ENCODE measurements around the gene TMCC2.

TMCC2 gene

GRCh38 chr1:205309741-205310140 lies 82.0 kb downstream of the TMCC2 start:
- no peaks in the 10 kb centered on the region for H3K27me3 Mint-ChIP-seq (ENCODE audit: low read depth)
- H3K36me3 Mint-ChIP-seq (ENCODE audit: low read depth), result peaks cover 58% of the 10 kb centered on the region
- peaks cover 25% of the 10 kb centered on the region for H3K4me1 Mint-ChIP-seq (ENCODE audit: low read depth)
- no peak overlapping the region for H3K27ac Mint-ChIP-seq
- no peaks in the 10 kb centered on the region for H3K9me3 Mint-ChIP-seq
- no peak for DNase-seq (ENCODE audit: low spot score)
- H3K4me3 Mint-ChIP-seq, result no peak overlapping the region

DNA sequence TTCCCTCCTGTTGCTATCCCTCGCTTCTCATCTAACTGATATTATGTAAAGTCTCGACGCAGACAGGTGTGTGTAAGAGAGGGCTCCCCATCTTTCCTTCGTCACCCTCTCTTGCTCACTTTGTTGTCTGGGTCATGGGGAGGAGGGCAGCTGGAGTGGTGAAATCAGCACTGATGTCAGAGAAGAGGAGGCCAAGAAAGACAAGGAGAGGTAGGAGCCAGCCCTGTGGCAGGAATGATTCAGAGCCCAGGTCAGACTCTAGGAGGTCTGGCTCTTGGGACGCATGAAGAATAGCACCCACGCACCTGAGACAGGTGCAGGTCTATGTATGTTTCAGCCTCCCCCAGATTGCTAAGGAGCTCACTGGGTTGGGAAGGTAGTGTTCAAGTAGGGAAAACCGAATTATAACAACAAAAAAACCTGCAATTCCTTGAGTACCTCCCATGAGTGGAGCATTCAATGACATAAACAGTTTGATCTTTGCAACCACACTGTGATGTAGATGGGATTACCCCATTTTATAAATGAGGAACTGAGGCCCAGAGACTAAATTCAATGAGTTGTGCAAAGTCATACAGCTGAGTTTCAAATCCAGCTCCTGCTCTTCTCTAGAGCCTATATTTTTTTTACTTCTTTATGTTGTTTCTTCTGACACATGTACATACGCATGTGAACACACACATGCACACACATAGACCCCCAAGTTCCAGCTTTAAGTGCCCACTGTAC lies 83.4 kb downstream of the TMCC2 start:
- no peak for DNase-seq (ENCODE audit: low spot score)
- peaks cover 46% of the 10 kb centered on the region for H3K36me3 Mint-ChIP-seq (ENCODE audit: low read depth)
- H3K27ac Mint-ChIP-seq, result no peak overlapping the region
- H3K4me3 Mint-ChIP-seq, result no peak overlapping the region
- no peaks in the 10 kb centered on the region for H3K27me3 Mint-ChIP-seq (ENCODE audit: low read depth)
- H3K9me3 Mint-ChIP-seq, result no peaks in the 10 kb centered on the region
- H3K4me1 Mint-ChIP-seq (ENCODE audit: low read depth), result peaks cover 25% of the 10 kb centered on the region

DNA sequence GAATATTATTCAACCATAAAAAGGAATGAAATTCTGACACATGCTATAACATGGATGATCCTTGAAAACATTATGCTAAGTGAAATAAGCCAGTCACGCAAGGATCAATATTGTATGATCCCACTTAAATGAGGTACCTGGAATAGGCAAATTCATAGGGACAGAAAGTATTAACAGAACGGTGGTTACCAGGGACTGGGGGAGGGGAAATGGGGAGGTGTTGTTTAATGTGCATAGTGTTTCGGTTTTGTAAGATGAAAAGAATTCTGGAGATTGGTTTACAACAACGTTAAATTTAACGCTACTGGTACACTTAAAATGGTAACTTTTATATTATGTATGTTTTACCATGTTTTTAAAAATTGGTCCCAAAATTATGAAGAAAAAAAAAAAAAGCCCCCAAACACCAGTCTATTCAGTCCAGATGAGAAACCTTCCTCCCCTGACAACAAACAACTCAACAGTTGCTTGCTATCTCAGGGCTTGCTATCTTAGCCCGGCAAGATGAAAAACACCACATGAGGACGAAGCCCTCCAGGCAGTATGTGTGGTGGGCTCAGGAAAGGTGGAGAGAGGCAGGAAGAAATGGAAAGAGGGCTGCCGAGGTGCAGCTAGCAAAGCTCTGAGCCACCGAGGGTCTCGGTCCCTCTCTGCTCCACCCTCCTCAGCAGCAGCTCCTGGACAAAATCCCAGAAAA lies 85.3 kb downstream of the TMCC2 start:
- Mint-ChIP-seq H3K27me3 (ENCODE audit: low read depth) (peaks cover 5% of the 10 kb centered on the region), H3K27ac (peak overlapping the region; percentile 75), H3K36me3 (ENCODE audit: low read depth) (peaks cover 28% of the 10 kb centered on the region), H3K4me3 (peak overlapping the region; percentile 84), H3K9me3 (no peaks in the 10 kb centered on the region), H3K4me1 (ENCODE audit: low read depth) (peaks cover 39% of the 10 kb centered on the region)
- no peak for DNase-seq (ENCODE audit: low spot score)

GRCh38 chr1:205313563-205314308 lies 86.0 kb downstream of the TMCC2 start:
- H3K4me3 Mint-ChIP-seq, result peak overlapping the region; percentile 84
- H3K27me3 Mint-ChIP-seq (ENCODE audit: low read depth), result peaks cover 12% of the 10 kb centered on the region
- H3K9me3 Mint-ChIP-seq, result no peaks in the 10 kb centered on the region
- H3K27ac Mint-ChIP-seq, result peak overlapping the region; percentile 75
- no peak for DNase-seq (ENCODE audit: low spot score)
- H3K36me3 Mint-ChIP-seq (ENCODE audit: low read depth), result peaks cover 25% of the 10 kb centered on the region
- peaks cover 46% of the 10 kb centered on the region for H3K4me1 Mint-ChIP-seq (ENCODE audit: low read depth)

GRCh38 chr1:205315008-205315618 lies 87.4 kb downstream of the TMCC2 start:
- Mint-ChIP-seq H3K27ac (no peak overlapping the region), H3K4me1 (ENCODE audit: low read depth) (peaks cover 58% of the 10 kb centered on the region), H3K9me3 (no peaks in the 10 kb centered on the region), H3K36me3 (ENCODE audit: low read depth) (peaks cover 17% of the 10 kb centered on the region), H3K27me3 (ENCODE audit: low read depth) (peaks cover 20% of the 10 kb centered on the region), H3K4me3 (no peak overlapping the region)
- no peak for DNase-seq (ENCODE audit: low spot score)

- no peak for DNase-seq (ENCODE audit: low spot score)
- peak overlapping the region; percentile 10 for H3K4me3 Mint-ChIP-seq
Measured at GRCh38 chr1:205316161-205316566, 88.4 kb downstream of the TMCC2 start.

GRCh38 chr1:205317311-205317917 lies 89.7 kb downstream of the TMCC2 start:
- peaks cover 68% of the 10 kb centered on the region for H3K4me1 Mint-ChIP-seq (ENCODE audit: low read depth)
- H3K27me3 Mint-ChIP-seq (ENCODE audit: low read depth), result peaks cover 32% of the 10 kb centered on the region
- no peak overlapping the region for H3K27ac Mint-ChIP-seq
- H3K4me3 Mint-ChIP-seq, result no peak overlapping the region
- no peak for DNase-seq (ENCODE audit: low spot score)
- H3K9me3 Mint-ChIP-seq, result no peaks in the 10 kb centered on the region
- H3K36me3 Mint-ChIP-seq (ENCODE audit: low read depth), result peaks cover 8% of the 10 kb centered on the region

More at GRCh38 chr1:205316161-205316566, 88.4 kb downstream of the TMCC2 start:
- H3K36me3 Mint-ChIP-seq (ENCODE audit: low read depth), result peaks cover 12% of the 10 kb centered on the region
- peaks cover 27% of the 10 kb centered on the region for H3K27me3 Mint-ChIP-seq (ENCODE audit: low read depth)
- no peak overlapping the region for H3K27ac Mint-ChIP-seq
- no peaks in the 10 kb centered on the region for H3K9me3 Mint-ChIP-seq
- H3K4me1 Mint-ChIP-seq (ENCODE audit: low read depth), result peaks cover 65% of the 10 kb centered on the region

DNA sequence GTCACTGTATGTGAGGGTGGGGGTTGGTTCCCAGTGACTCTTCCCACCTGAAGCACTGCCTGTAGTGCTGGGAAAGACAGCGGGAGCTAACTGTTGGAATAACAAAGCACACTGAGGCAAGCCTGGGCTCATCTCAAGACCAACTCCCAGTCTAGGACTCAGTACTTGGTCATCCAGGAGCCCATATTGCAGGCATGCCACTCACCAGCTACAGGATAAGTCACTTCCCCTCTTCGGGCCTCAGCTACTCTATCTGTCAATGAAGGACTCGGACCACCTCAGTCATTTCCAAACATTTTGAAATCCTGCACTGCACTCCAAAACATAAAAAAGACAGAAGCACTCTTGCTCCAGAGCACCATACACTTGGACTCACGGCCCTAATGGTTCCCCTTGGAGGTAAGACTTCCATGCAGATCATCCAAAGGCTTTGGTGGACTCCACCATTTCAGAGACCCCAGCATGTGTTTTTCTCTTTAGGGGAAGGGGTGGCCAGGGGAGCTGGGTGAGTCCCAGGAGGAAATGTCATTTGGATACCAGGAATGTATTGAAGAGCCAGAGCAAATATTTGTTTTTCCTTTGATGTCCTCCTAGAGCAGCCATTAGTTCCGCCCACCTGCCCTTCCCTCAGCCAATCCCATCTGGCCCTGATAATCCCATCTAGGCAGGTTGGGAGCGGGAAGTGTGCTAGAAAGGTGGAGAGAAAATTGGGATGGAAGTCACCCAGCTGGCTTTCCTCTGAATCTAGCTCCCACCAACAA lies 90.7 kb downstream of the TMCC2 start:
- Mint-ChIP-seq H3K4me1 (ENCODE audit: low read depth) (peaks cover 61% of the 10 kb centered on the region), H3K9me3 (no peaks in the 10 kb centered on the region), H3K36me3 (ENCODE audit: low read depth) (peaks cover 6% of the 10 kb centered on the region), H3K27me3 (ENCODE audit: low read depth) (peaks cover 35% of the 10 kb centered on the region), H3K27ac (no peak overlapping the region), H3K4me3 (peak overlapping the region; percentile 41)
- no peak for DNase-seq (ENCODE audit: low spot score)

DNA sequence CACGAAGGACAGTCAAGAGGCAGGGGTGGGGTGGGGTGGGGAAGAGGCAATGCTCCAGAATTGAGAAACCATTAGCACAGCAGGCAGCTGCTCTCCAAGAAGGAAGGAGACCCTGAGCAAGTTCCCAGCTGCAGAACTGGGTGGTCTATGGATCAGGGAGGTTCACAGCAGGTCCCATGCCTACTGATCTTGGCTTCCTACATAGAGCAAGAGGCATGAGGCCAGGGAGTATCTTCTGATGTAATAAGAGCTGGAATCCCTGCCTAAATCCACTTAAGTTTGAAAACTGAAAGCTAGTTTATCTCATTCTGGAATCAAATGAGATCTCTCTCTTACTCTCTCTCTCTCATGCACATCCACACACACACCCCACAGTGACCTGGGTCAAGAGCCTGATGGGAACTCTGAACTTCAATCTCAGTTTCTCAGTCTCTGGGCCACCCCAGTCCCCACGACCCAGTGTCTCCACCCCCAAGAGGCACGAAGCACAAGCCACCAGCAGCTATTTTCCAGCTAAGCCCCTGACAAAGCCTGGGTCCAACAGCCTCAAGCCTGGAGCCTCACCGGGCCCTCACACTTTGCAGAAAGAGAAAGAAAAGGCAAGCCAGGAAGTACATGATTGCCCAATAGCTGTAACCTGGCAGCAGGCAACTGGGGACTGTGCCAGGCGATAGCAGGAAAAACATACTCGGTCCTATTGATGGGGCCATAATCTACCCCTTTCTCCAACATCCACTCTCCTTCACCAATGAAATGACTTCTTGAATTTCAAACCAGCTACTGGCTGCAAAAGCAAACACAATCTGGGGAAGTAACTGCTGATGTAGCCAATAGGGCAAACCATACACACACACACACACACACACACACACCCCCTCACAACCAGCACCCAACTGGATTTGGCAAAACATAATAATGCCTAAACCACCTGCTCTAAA lies 91.6 kb downstream of the TMCC2 start:
- Mint-ChIP-seq H3K9me3 (no peaks in the 10 kb centered on the region), H3K27me3 (ENCODE audit: low read depth) (peaks cover 44% of the 10 kb centered on the region)
- DNase-seq (ENCODE audit: low spot score), result no peak

GRCh38 chr1:205321162-205321958 lies 93.6 kb downstream of the TMCC2 start, which contains the start of gene NUAK2:
TSS of gene NUAK2 (minus strand) at chr1:205321745. CDS start at chr1:205321628, 117 bp downstream.
- DNase-seq (ENCODE audit: low spot score), result peak; percentile 78
- H3K4me1 Mint-ChIP-seq (ENCODE audit: low read depth), result peaks cover 47% of the 10 kb centered on the region
- H3K4me3 Mint-ChIP-seq, result peak within 1 kb of the TSS; percentile 87
- peaks cover 6% of the 10 kb centered on the region for H3K36me3 Mint-ChIP-seq (ENCODE audit: low read depth)
- peaks cover 57% of the 10 kb centered on the region for H3K27me3 Mint-ChIP-seq (ENCODE audit: low read depth)
- peak within 1 kb of the TSS; percentile 60 for H3K27ac Mint-ChIP-seq
- no peaks in the 10 kb centered on the region for H3K9me3 Mint-ChIP-seq

More for the DNA sequence above, 91.6 kb downstream of the TMCC2 start:
- H3K4me3 Mint-ChIP-seq, result peak overlapping the region; percentile 87
- peaks cover 54% of the 10 kb centered on the region for H3K4me1 Mint-ChIP-seq (ENCODE audit: low read depth)
- peak overlapping the region; percentile 22 for H3K27ac Mint-ChIP-seq
- H3K36me3 Mint-ChIP-seq (ENCODE audit: low read depth), result peaks cover 6% of the 10 kb centered on the region

- peaks cover 42% of the 10 kb centered on the region for H3K4me1 Mint-ChIP-seq (ENCODE audit: low read depth)
- DNase-seq (ENCODE audit: low spot score), result no peak
- no peaks in the 10 kb centered on the region for H3K9me3 Mint-ChIP-seq
- H3K27ac Mint-ChIP-seq, result no peak overlapping the region
- peaks cover 6% of the 10 kb centered on the region for H3K36me3 Mint-ChIP-seq (ENCODE audit: low read depth)
- H3K4me3 Mint-ChIP-seq, result peak overlapping the region; percentile 56
- peaks cover 63% of the 10 kb centered on the region for H3K27me3 Mint-ChIP-seq (ENCODE audit: low read depth)
Measured at GRCh38 chr1:205321959-205322283, 94.2 kb downstream of the TMCC2 start.
